SJCRH30 (cell line): ENCODE data around the gene KLHL8. TPM values are rescaled to one million over a fixed set of nuclear protein-coding genes. Genes with fewer than 3 reads are reported as not detected.

ENCODE experiments used
- DNase-seq, 2 experiments: peaks; one replicate each; pipeline ENCODE4 v3.0.0-alpha.2; 2015 to 2020
- H3K27ac ChIP-seq: fragments of 250-450 bp; sonication (Bioruptor Pico); 2 replicates; pipeline ENCODE4 v1.5.1; 2020; ENCODE audit warnings: mild to moderate bottlenecking, moderate library complexity
- H3K27me3 ChIP-seq: fragments of 250-450 bp; sonication (Bioruptor Pico); 2 replicates; pipeline ENCODE4 v1.5.1; 2020; ENCODE audit warnings: mild to moderate bottlenecking, moderate library complexity
- H3K36me3 ChIP-seq: fragments of 250-450 bp; sonication (Bioruptor Pico); 2 replicates; pipeline ENCODE4 v1.5.1; 2020; ENCODE audit warnings: mild to moderate bottlenecking, moderate library complexity
- H3K4me1 ChIP-seq: fragments of 250-450 bp; sonication (Bioruptor Pico); 2 replicates; pipeline ENCODE4 v1.5.1; 2020; ENCODE audit warnings: mild to moderate bottlenecking, moderate library complexity
- H3K4me3 ChIP-seq: fragments of 250-450 bp; sonication (Bioruptor Pico); 2 replicates; pipeline ENCODE4 v1.5.1; 2020; ENCODE audit warnings: mild to moderate bottlenecking, moderate library complexity
- H3K9me3 ChIP-seq: fragments of 250-450 bp; sonication (Bioruptor Pico); replicated peaks from 2 replicates; pipeline ENCODE4 v1.5.1; 2020; ENCODE audit warnings: mild to moderate bottlenecking, moderate library complexity
- total RNA-seq: library from RNA; depleted of rRNA; stranded (reverse); fragments of >200 nt; shearing (Covaris generic); gene quantifications from 2 replicates; pipeline ENCODE4 v1.2.3, GENCODE V29; 2014

KLHL8 gene
- total RNA-seq, 1 experiment from 2014 or later, result 19.4 TPM

GRCh38 chr4:87130985-87131703 lies 89.3 kb downstream of the KLHL8 start:
- Histone ChIP-seq H3K4me1 (no peaks in the 10 kb centered on the region), H3K4me3 (no peak overlapping the region), H3K27ac (no peak overlapping the region), H3K9me3 (no peaks in the 10 kb centered on the region), H3K27me3 (no peaks in the 10 kb centered on the region), H3K36me3 (peaks cover 21% of the 10 kb centered on the region; the same call in 1 of the 2 replicates)
- DNase-seq, result no peak

- Histone ChIP-seq H3K27ac (no peak overlapping the region), H3K36me3 (peaks cover 21% of the 10 kb centered on the region; the same call in 1 of the 2 replicates), H3K4me3 (no peak overlapping the region), H3K27me3 (no peaks in the 10 kb centered on the region), H3K9me3 (no peaks in the 10 kb centered on the region), H3K4me1 (no peaks in the 10 kb centered on the region)
- no peak for DNase-seq
Measured at GRCh38 chr4:87129681-87130080, 90.7 kb downstream of the KLHL8 start.

GRCh38 chr4:87128006-87128705 lies 92.3 kb downstream of the KLHL8 start:
- Histone ChIP-seq H3K27ac (no peak overlapping the region), H3K4me1 (no peaks in the 10 kb centered on the region), H3K36me3 (peaks cover 15% of the 10 kb centered on the region), H3K4me3 (no peak overlapping the region), H3K27me3 (no peaks in the 10 kb centered on the region), H3K9me3 (no peaks in the 10 kb centered on the region)
- DNase-seq, result no peak

- Histone ChIP-seq H3K27ac (no peak overlapping the region), H3K4me3 (no peak overlapping the region), H3K36me3 (peaks cover 12% of the 10 kb centered on the region; the same call in 1 of the 2 replicates), H3K27me3 (no peaks in the 10 kb centered on the region), H3K4me1 (no peaks in the 10 kb centered on the region), H3K9me3 (no peaks in the 10 kb centered on the region)
- no peak for DNase-seq
Measured at GRCh38 chr4:87126056-87126455, 94.4 kb downstream of the KLHL8 start.

- H3K36me3 ChIP-seq, result peaks cover 11% of the 10 kb centered on the region
- no peaks in the 10 kb centered on the region for H3K27me3 ChIP-seq
- H3K27ac ChIP-seq, result no peak overlapping the region
- H3K4me3 ChIP-seq, result no peak overlapping the region
- DNase-seq, result no peak
- H3K9me3 ChIP-seq, result no peaks in the 10 kb centered on the region
- peaks cover 10% of the 10 kb centered on the region for H3K4me1 ChIP-seq
Measured at GRCh38 chr4:87122252-87122651, 98.2 kb downstream of the KLHL8 start.

GRCh38 chr4:87121341-87122065 lies 98.9 kb downstream of the KLHL8 start:
- H3K27me3 ChIP-seq, result no peaks in the 10 kb centered on the region
- peaks cover 10% of the 10 kb centered on the region for H3K4me1 ChIP-seq
- H3K9me3 ChIP-seq, result no peaks in the 10 kb centered on the region
- H3K36me3 ChIP-seq, result peaks cover 9% of the 10 kb centered on the region
- H3K27ac ChIP-seq, result no peak overlapping the region
- H3K4me3 ChIP-seq, result no peak overlapping the region
- no peak for DNase-seq

- no peak for DNase-seq
- no peaks in the 10 kb centered on the region for H3K9me3 ChIP-seq
- peaks cover 6% of the 10 kb centered on the region for H3K36me3 ChIP-seq
- H3K4me3 ChIP-seq, result no peak overlapping the region
- H3K27ac ChIP-seq, result no peak overlapping the region
- H3K4me1 ChIP-seq, result peaks cover 10% of the 10 kb centered on the region
- H3K27me3 ChIP-seq, result no peaks in the 10 kb centered on the region
Measured at GRCh38 chr4:87120411-87121162, 99.8 kb downstream of the KLHL8 start.

- no peak for DNase-seq
- no peaks in the 10 kb centered on the region for H3K27me3 ChIP-seq
- peaks cover 10% of the 10 kb centered on the region for H3K4me1 ChIP-seq
- peaks cover 9% of the 10 kb centered on the region for H3K36me3 ChIP-seq
- H3K9me3 ChIP-seq, result no peaks in the 10 kb centered on the region
- H3K4me3 ChIP-seq, result no peak overlapping the region
- H3K27ac ChIP-seq, result no peak overlapping the region
Measured at GRCh38 chr4:87120010-87120409, 100.4 kb downstream of the KLHL8 start.

- H3K36me3 ChIP-seq, result peaks cover 9% of the 10 kb centered on the region
- DNase-seq, result peak in 1 of 2 experiments; percentile 45
- peaks cover 10% of the 10 kb centered on the region for H3K4me1 ChIP-seq
- no peak overlapping the region for H3K4me3 ChIP-seq
- H3K27ac ChIP-seq, result no peak overlapping the region
- H3K9me3 ChIP-seq, result no peaks in the 10 kb centered on the region
- H3K27me3 ChIP-seq, result no peaks in the 10 kb centered on the region
Measured at GRCh38 chr4:87118826-87119225, 101.6 kb downstream of the KLHL8 start.

GRCh38 chr4:87118421-87118820 lies 102.0 kb downstream of the KLHL8 start:
- Histone ChIP-seq H3K27ac (no peak overlapping the region; the same call in 1 of the 2 replicates), H3K4me1 (peaks cover 10% of the 10 kb centered on the region), H3K9me3 (no peaks in the 10 kb centered on the region), H3K4me3 (no peak overlapping the region), H3K27me3 (no peaks in the 10 kb centered on the region), H3K36me3 (peaks cover 9% of the 10 kb centered on the region)
- DNase-seq, result no peak

GRCh38 chr4:87117732-87118075 lies 102.7 kb downstream of the KLHL8 start:
- Histone ChIP-seq H3K27me3 (no peaks in the 10 kb centered on the region), H3K36me3 (peaks cover 9% of the 10 kb centered on the region), H3K9me3 (no peaks in the 10 kb centered on the region), H3K4me1 (peaks cover 10% of the 10 kb centered on the region), H3K4me3 (no peak overlapping the region), H3K27ac (no peak overlapping the region)
- DNase-seq, result no peak

- Histone ChIP-seq H3K4me3 (no peak overlapping the region), H3K36me3 (peaks cover 9% of the 10 kb centered on the region), H3K4me1 (peaks cover 10% of the 10 kb centered on the region), H3K27me3 (no peaks in the 10 kb centered on the region), H3K27ac (no peak overlapping the region), H3K9me3 (no peaks in the 10 kb centered on the region)
- DNase-seq, result no peak
Measured at GRCh38 chr4:87117051-87117731, 103.2 kb downstream of the KLHL8 start.

GRCh38 chr4:87116231-87116630 lies 104.2 kb downstream of the KLHL8 start:
- Histone ChIP-seq H3K9me3 (no peaks in the 10 kb centered on the region), H3K4me1 (peaks cover 10% of the 10 kb centered on the region), H3K27ac (no peak overlapping the region), H3K4me3 (no peak overlapping the region), H3K36me3 (peaks cover 9% of the 10 kb centered on the region), H3K27me3 (no peaks in the 10 kb centered on the region)
- DNase-seq, result no peak
